ENCODE results near the gene UNC13B. TPM values are rescaled to one million over a fixed set of nuclear protein-coding genes. Genes with fewer than 3 reads are reported as not detected.
"Not testable (repeated sequence)": the region's sequence is repeated elsewhere in the genome, so short reads cannot be mapped to it uniquely, and the experiment has no call there.

Gene UNC13B
- total RNA-seq, 1 donor from 2014 or later = 31.0 TPM

DNA sequence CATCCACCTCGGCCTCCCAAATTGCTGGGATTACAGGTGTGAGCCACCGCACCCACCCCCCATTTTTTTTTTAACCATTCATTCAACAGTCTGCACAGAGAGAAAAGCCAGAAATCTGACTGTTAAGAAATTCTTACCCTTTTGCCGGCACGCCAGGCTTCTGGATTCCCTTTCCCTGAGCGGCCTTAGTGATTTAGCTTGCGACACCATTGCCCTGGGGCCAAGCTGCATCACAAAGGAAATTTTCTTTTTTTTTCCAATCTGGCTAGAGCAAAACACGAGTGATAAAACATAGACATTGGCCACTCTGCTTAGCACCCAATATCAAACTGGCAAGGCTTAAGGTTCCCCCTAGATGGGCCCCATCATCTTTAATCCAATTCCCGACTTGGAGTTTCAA, 24.9 kb upstream of the UNC13B start:
- H3K27ac Mint-ChIP-seq = no peak overlapping the region
- TF ChIP-seq, protein P1, sequence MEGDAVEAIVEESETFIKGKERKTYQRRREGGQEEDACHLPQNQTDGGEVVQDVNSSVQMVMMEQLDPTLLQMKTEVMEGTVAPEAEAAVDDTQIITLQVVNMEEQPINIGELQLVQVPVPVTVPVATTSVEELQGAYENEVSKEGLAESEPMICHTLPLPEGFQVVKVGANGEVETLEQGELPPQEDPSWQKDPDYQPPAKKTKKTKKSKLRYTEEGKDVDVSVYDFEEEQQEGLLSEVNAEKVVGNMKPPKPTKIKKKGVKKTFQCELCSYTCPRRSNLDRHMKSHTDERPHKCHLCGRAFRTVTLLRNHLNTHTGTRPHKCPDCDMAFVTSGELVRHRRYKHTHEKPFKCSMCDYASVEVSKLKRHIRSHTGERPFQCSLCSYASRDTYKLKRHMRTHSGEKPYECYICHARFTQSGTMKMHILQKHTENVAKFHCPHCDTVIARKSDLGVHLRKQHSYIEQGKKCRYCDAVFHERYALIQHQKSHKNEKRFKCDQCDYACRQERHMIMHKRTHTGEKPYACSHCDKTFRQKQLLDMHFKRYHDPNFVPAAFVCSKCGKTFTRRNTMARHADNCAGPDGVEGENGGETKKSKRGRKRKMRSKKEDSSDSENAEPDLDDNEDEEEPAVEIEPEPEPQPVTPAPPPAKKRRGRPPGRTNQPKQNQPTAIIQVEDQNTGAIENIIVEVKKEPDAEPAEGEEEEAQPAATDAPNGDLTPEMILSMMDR (IDR thresholded peaks at IDR 0.05; ENCODE audit: unreplicated experiment) = no peak
- H3K4me3 Mint-ChIP-seq = no peak overlapping the region
- H3K27me3 Mint-ChIP-seq (ENCODE audit: low read depth) = peaks cover 1% of the 10 kb centered on the region
- H3K4me1 Mint-ChIP-seq = peaks cover 5% of the 10 kb centered on the region
- H3K36me3 Mint-ChIP-seq = peaks cover under 1% of the 10 kb centered on the region
- no peak for DNase-seq (ENCODE audit: low spot score in 2 of 2, unreplicated experiment in 2 of 2)
- peaks cover 25% of the 10 kb centered on the region for H3K9me3 Mint-ChIP-seq

DNA sequence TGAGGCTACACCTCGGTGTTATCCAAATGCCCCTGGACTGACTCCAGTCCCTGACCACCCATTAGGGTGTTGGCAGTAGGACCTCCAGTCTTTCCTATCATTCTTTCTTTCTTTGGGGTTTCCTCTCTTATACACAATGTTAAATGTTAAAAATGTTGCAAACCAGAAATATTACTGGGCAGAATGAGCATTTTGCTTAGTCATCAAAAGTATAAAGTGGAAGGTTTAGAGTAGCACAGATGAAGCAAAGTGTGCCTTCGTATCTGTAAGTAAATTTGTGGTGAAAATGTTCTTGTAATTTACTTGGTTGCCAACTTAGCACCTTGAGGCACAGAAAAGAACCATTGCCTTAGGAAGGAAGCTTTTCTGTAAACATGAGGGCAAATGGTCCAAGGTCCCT, 21.7 kb upstream of the UNC13B start:
- no peak for DNase-seq (ENCODE audit: low spot score in 2 of 2, unreplicated experiment in 2 of 2)
- Mint-ChIP-seq H3K4me3 (no peak overlapping the region), H3K27me3 (ENCODE audit: low read depth) (peaks cover 1% of the 10 kb centered on the region), H3K36me3 (no peaks in the 10 kb centered on the region), H3K4me1 (peaks cover 5% of the 10 kb centered on the region), H3K9me3 (peaks cover 21% of the 10 kb centered on the region), H3K27ac (no peak overlapping the region)
- TF ChIP-seq, protein P1 (IDR thresholded peaks at IDR 0.05; ENCODE audit: unreplicated experiment) = no peak

DNA sequence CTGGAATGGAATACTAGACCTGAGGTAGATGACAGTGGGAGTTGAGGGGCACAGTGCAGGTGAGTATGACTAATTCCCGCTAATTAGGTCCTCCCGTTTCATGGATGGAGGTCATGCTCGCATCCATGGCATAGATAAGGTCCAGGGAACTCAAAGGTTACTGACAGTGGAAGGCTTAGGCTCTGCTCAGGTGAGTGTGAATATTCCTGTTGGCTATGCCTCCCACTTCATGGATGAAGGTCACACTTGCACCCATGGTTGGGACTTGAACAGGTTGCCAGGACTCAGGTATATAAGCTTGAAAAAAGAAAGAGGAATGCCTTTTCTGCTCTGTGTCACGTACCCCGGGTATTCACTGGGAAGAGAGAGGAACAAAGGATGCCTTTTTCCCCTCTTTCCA, 19.8 kb upstream of the UNC13B start:
- Mint-ChIP-seq H3K4me3 (no peak overlapping the region), H3K27ac (no peak overlapping the region), H3K4me1 (peaks cover 3% of the 10 kb centered on the region), H3K36me3 (peaks cover 1% of the 10 kb centered on the region), H3K9me3 (peaks cover 27% of the 10 kb centered on the region), H3K27me3 (ENCODE audit: low read depth) (no peaks in the 10 kb centered on the region)
- DNase-seq (ENCODE audit: low spot score in 2 of 2, unreplicated experiment in 2 of 2) = no peak
- TF ChIP-seq, protein P1 (IDR thresholded peaks at IDR 0.05; ENCODE audit: unreplicated experiment) = no peak

DNA sequence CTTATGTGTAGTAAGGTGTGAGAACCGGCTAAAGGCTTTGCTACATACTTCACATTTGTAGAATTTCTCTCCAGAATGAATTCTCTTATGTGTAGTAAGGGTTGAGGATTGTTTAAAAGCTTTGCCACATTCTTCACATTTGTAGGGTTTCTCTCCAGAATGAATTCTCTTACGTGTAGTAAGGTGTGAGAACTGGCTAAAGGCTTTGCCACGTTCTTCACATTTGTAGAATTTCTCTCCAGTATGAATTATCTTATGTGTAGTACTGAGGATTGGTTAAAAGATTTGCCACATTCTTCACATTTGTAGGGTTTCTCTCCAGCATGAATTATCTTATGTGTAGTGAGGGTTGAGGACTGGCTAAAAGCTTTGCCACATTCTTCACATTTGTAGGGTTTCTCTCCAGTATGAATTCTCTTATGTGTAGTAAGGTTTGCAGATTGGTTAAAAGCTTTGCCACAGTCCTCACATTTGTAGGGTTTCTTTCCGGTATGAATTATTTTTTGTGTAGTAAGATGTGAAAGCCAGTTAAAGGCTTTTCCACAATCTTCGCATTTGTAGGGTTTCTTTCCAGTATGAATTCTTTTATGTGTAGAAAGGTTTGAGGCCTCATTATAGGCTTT, 13.8 kb upstream of the UNC13B start:
- peaks cover 41% of the 10 kb centered on the region for H3K9me3 Mint-ChIP-seq
- not testable (repeated sequence) for H3K4me3 Mint-ChIP-seq; H3K4me1 Mint-ChIP-seq; H3K27me3 Mint-ChIP-seq (ENCODE audit: low read depth); DNase-seq (ENCODE audit: low spot score in 2 of 2, unreplicated experiment in 2 of 2); H3K27ac Mint-ChIP-seq; H3K36me3 Mint-ChIP-seq

DNA sequence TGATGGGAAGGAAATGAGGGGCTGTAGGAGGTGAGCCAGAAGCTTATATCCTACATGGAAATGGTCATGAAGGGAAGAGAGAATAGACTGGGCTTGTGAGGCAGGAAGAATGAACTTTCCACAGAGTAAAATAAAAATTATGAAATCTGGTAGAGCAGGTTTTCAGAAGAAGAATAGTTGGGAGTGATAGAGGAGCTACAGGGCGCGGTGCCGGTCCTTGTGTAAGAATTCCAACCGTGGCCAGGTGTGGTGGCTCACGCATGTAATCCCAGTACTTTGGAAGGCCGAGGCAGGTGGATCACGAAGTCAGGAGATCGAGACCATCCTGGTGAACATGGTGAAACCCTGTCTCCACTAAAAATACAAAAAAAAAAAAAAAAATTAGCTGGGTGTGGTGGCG, 8.9 kb upstream of the UNC13B start:
- peaks cover 4% of the 10 kb centered on the region for H3K36me3 Mint-ChIP-seq
- H3K27ac Mint-ChIP-seq = no peak overlapping the region
- H3K4me1 Mint-ChIP-seq = no peaks in the 10 kb centered on the region
- H3K4me3 Mint-ChIP-seq = no peak overlapping the region
- peaks cover 20% of the 10 kb centered on the region for H3K9me3 Mint-ChIP-seq
- DNase-seq (ENCODE audit: low spot score in 2 of 2, unreplicated experiment in 2 of 2) = no peak
- TF ChIP-seq, protein P1 (IDR thresholded peaks at IDR 0.05; ENCODE audit: unreplicated experiment) = no peak
- no peaks in the 10 kb centered on the region for H3K27me3 Mint-ChIP-seq (ENCODE audit: low read depth)

DNA sequence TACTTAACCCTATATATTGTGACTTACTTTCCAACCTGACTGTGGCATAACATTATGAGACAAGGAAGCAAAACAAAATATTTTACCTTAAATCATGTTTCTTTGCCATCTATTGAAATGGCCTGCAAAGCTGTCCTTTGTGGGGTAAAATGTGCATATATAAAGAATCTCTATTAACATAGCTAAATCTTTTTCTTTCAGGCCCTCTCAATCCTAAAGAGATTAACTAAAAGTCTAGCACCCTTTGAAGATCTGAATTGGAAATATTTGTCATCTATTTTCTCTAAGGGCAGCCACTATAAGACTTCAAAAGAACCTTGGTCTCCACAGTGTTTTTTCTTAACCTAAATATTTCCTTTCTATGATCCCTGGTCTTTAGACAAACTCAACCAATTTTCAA, 5.0 kb upstream of the UNC13B start:
- no peaks in the 10 kb centered on the region for H3K9me3 Mint-ChIP-seq
- peaks cover 5% of the 10 kb centered on the region for H3K4me1 Mint-ChIP-seq
- H3K27ac Mint-ChIP-seq = no peak overlapping the region
- no peaks in the 10 kb centered on the region for H3K27me3 Mint-ChIP-seq (ENCODE audit: low read depth)
- no peak for DNase-seq (ENCODE audit: low spot score in 2 of 2, unreplicated experiment in 2 of 2)
- H3K36me3 Mint-ChIP-seq = no peaks in the 10 kb centered on the region
- TF ChIP-seq, protein P1 (IDR thresholded peaks at IDR 0.05; ENCODE audit: unreplicated experiment) = no peak
- H3K4me3 Mint-ChIP-seq = no peak overlapping the region

DNA sequence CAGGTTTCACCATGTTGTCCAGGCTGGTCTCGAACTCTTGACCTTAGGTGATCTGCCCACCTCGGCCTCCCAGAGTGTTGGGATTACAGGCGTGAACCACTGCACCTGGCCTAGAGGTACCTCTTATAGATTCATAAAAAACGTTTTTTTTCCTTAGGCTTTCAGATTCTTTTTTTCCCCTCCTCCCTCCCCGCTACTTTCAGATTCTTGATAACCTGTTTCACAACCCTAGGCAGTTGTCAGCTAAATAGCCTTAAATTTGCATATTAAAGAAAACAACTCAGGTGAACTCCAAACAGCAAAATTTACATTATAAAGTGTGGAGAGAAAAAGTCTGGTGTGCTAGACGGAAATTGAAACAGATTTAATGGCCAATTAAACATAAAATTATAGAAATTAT, 4.0 kb upstream of the UNC13B start:
- H3K4me3 Mint-ChIP-seq; H3K27me3 Mint-ChIP-seq (ENCODE audit: low read depth); H3K27ac Mint-ChIP-seq; DNase-seq (ENCODE audit: low spot score in 2 of 2, unreplicated experiment in 2 of 2); H3K9me3 Mint-ChIP-seq; H3K36me3 Mint-ChIP-seq: not testable (repeated sequence)
- peaks cover 11% of the 10 kb centered on the region for H3K4me1 Mint-ChIP-seq

Measured in mesothelial cell of epicardium (in vitro differentiated cells).